A549 treated with AZD9567 at 1 μM for 4 hours (cell line): ENCODE data around the gene ERCC6L. TPM values are rescaled to one million over a fixed set of nuclear protein-coding genes. Genes with fewer than 3 reads are reported as not detected.

Experiments used
- total RNA-seq: library from RNA; stranded (reverse); fragments of 200-300 nt; extraction: Qiagen RNA extraction; gene quantifications from 5 replicates; pipeline ENCODE4 v1.2.3, GENCODE V29; 2022; ENCODE audit not compliant: insufficient read depth

ERCC6L gene, protein sequence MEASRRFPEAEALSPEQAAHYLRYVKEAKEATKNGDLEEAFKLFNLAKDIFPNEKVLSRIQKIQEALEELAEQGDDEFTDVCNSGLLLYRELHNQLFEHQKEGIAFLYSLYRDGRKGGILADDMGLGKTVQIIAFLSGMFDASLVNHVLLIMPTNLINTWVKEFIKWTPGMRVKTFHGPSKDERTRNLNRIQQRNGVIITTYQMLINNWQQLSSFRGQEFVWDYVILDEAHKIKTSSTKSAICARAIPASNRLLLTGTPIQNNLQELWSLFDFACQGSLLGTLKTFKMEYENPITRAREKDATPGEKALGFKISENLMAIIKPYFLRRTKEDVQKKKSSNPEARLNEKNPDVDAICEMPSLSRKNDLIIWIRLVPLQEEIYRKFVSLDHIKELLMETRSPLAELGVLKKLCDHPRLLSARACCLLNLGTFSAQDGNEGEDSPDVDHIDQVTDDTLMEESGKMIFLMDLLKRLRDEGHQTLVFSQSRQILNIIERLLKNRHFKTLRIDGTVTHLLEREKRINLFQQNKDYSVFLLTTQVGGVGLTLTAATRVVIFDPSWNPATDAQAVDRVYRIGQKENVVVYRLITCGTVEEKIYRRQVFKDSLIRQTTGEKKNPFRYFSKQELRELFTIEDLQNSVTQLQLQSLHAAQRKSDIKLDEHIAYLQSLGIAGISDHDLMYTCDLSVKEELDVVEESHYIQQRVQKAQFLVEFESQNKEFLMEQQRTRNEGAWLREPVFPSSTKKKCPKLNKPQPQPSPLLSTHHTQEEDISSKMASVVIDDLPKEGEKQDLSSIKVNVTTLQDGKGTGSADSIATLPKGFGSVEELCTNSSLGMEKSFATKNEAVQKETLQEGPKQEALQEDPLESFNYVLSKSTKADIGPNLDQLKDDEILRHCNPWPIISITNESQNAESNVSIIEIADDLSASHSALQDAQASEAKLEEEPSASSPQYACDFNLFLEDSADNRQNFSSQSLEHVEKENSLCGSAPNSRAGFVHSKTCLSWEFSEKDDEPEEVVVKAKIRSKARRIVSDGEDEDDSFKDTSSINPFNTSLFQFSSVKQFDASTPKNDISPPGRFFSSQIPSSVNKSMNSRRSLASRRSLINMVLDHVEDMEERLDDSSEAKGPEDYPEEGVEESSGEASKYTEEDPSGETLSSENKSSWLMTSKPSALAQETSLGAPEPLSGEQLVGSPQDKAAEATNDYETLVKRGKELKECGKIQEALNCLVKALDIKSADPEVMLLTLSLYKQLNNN
- total RNA-seq = 9.3 to 12.9 TPM (median 11.7 TPM) in 5 replicates

DNA sequence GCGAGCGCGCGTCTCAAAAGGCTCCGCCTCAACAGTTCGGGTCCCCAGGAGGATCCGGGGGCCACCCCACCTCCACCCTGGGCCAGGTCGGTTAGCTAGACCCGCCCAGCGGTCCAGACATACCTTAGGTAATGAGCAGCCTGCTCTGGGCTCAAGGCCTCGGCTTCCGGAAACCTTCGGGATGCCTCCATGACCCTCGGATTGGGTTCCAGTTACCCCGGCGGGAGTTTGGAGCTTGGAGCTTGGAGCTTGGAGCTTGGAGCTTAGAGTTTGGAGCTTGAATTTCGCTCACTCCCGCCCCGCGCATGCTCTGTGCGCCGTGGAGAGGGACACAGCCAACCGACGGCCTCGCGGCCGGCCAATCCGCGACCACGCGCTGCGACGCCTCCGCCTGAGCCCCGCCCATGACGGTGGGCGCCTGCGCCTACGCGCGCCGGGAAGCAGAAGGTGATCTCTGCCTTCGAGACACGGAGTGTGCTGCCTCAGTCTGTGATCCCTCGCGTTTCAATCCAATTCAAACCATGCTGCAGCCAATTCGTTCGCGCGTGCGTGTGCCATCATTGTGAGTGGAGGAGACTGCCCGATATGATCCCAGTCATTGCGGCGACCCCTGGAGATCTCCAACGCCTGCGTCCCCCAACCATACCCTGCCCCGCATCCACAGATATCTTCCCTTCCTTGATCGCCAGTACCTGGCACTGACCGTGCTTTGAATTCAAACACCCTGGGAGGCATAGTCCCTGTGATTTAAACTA lies at the start of gene ERCC6L:
TSS of gene ERCC6L (minus strand) at position 307 of the 755 bp plus-strand sequence. CDS start at position 191, 116 bp downstream.

DNA sequence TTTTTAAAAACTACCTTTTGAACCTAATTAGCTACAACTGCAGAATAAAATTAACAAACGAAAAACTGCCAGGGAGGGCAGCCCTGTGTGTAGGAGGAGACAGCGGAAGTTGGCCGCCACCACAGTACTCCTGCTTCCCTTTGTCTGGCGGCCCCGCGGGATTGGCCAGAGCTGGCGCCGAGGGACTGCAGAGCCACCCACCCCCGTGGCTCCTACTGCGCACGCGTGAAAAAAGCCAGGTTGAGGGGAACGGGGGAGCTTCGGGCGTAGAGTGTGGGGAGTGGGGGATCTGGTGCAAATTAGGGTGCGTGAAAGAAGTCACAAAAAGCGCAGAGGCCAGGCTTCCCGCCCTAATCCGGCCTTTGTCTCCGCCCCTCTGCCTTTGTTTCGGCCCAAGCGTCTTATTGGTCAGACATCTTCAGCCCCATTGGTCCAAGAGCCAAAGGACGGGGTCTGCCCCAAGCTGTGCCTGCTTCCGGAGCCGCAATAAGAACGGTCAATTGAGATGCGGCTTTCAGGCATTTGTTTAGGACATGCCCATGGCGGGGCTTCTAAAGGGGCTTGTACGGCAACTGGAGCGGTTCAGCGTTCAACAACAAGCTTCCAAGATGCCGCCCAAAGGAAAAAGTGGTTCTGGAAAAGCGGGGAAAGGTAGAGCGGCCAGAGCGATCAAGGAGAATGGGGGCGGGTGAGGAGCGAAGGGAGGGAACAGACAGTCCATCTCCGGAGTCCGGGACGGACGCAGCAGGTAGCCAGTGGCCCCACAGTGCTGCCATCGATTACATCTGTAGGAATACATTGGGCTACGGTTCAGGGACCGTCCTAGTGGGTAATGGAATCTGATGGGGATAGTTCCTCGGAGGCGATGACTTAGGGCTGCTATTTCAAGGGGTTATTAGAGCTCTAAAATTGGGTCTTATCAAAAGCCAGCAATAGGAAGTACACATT lies 57.4 kb downstream of the ERCC6L start, which contains the start of gene PIN4:
TSS of gene PIN4 (plus strand) at position 580 of the 948 bp plus-strand sequence. CDS start at position 609, 29 bp downstream.

Other genes starting within 250 kb of the ERCC6L start
- gene RTL5, start 107.1 kb downstream of the ERCC6L start, total RNA-seq = 2.7 to 6.6 TPM (median 2.8 TPM) in 5 replicates
- gene PIN4, start 57.3 kb downstream of the ERCC6L start, total RNA-seq = 35.4 to 40.0 TPM (median 36.9 TPM) in 5 replicates
- gene RPS4X, start 38.2 kb upstream of the ERCC6L start, total RNA-seq = 1,543 to 1,599 TPM (median 1,555 TPM) in 5 replicates
- gene CITED1, start 66.9 kb upstream of the ERCC6L start, total RNA-seq = 1.3 to 1.7 TPM (median 1.6 TPM) in 4 of 5 replicates, not detected in the other